ENCODE data around the gene RALB. TPM values are rescaled to one million over a fixed set of nuclear protein-coding genes. Genes with fewer than 3 reads are reported as not detected.

RALB gene
- polyA plus RNA-seq, 1 experiment = 69.6 TPM

- no peak for TF ChIP-seq CTCF (IDR thresholded peaks at IDR 0.05; ENCODE audit: low read depth, low read length)
- CTCF ChIA-PET = interaction anchor here (0.9 kb wide), 1 partner anchor 76 kb away, joined by 3 read pairs; no protein-coding TSS in a partner anchor
- H3K27ac ChIP-seq (ENCODE audit: low read depth, low read length) = no peak overlapping the region
- no peak for DNase-seq (ENCODE audit: low read depth, low spot score)
- POLR2A ChIA-PET = interaction anchor here (0.5 kb wide), 1 partner anchor 12 kb away, joined by 8 read pairs; no protein-coding TSS in a partner anchor
- H3K4me3 ChIP-seq (ENCODE audit: low read depth, low read length) = no peak overlapping the region
- no peaks in the 10 kb centered on the region for H3K27me3 ChIP-seq (ENCODE audit: control insufficient read depth, insufficient read depth, low read length)
- H3K9me3 ChIP-seq (ENCODE audit: control insufficient read depth, insufficient read depth, low read length) = no peaks in the 10 kb centered on the region
Measured at GRCh38 chr2:120236791-120237190, 15.9 kb upstream of the RALB start.

DNA sequence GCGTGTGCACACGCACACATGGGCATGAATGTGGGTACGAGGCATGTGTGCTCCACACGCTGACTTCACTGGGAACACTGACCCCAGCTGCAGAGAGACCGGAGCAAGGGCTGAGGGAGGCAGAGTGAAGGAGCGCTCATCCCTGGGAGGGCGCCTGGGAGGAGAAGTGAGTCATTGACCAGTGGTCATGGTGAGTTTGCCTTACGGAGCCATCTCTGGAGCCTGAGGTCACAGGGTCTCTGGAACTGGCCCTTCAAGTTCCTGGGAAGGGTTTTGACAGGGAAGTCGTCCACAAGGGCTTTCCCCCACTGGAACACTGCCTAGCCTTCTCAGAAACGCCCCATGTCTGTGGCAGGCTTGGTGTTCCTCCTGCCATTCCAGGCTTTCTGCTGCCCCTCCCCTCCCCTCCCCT lies 15.2 kb upstream of the RALB start:
- CTCF ChIA-PET = no interaction called here
- H3K27ac ChIP-seq (ENCODE audit: low read depth, low read length) = no peak overlapping the region
- no peaks in the 10 kb centered on the region for H3K27me3 ChIP-seq (ENCODE audit: control insufficient read depth, insufficient read depth, low read length)
- no peak overlapping the region for H3K4me3 ChIP-seq (ENCODE audit: low read depth, low read length)
- no peaks in the 10 kb centered on the region for H3K9me3 ChIP-seq (ENCODE audit: control insufficient read depth, insufficient read depth, low read length)
- POLR2A ChIA-PET = interaction anchor here (0.5 kb wide), 1 partner anchor 11 kb away, joined by 8 read pairs; no protein-coding TSS in a partner anchor
- TF ChIP-seq CTCF (IDR thresholded peaks at IDR 0.05; ENCODE audit: low read depth, low read length) = no peak
- DNase-seq (ENCODE audit: low read depth, low spot score) = no peak

- H3K27ac ChIP-seq (ENCODE audit: low read depth, low read length) = peak overlapping the region; percentile 22
- no peak for TF ChIP-seq CTCF (IDR thresholded peaks at IDR 0.05; ENCODE audit: low read depth, low read length)
- ChIA-PET POLR2A (interaction anchor here (1.1 to 1.4 kb wide), 2 partner anchors 13 to 321 kb away, joined by 3 to 9 read pairs; partner anchors contain the start of gene RALB), CTCF (interaction anchor here (0.6 to 1.1 kb wide), 2 partner anchors 13 to 741 kb away, joined by 3 to 4 read pairs; partner anchors contain the start of gene RALB)
- DNase-seq (ENCODE audit: low read depth, low spot score) = no peak
- no peaks in the 10 kb centered on the region for H3K27me3 ChIP-seq (ENCODE audit: control insufficient read depth, insufficient read depth, low read length)
- no peak overlapping the region for H3K4me3 ChIP-seq (ENCODE audit: low read depth, low read length)
- peaks cover 2% of the 10 kb centered on the region; the same call in 1 of the 2 replicates for H3K9me3 ChIP-seq (ENCODE audit: control insufficient read depth, insufficient read depth, low read length)
Measured at GRCh38 chr2:120238728-120239487, 13.7 kb upstream of the RALB start.

GRCh38 chr2:120239488-120240287 lies 13.0 kb upstream of the RALB start:
- ChIA-PET POLR2A (interaction anchor here (1.1 to 1.4 kb wide), 2 partner anchors 13 to 320 kb away, joined by 3 to 9 read pairs; partner anchors contain the start of gene RALB), CTCF (interaction anchor here (0.7 to 1.1 kb wide), 4 partner anchors 12 to 495 kb away, joined by 3 to 5 read pairs (median 4); partner anchors contain the start of gene RALB)
- Histone ChIP-seq H3K9me3 (ENCODE audit: control insufficient read depth, insufficient read depth, low read length) (peaks cover 6% of the 10 kb centered on the region; the same call in 1 of the 2 replicates), H3K4me3 (ENCODE audit: low read depth, low read length) (no peak overlapping the region), H3K27me3 (ENCODE audit: control insufficient read depth, insufficient read depth, low read length) (no peaks in the 10 kb centered on the region), H3K27ac (ENCODE audit: low read depth, low read length) (no peak overlapping the region)
- TF ChIP-seq CTCF (IDR thresholded peaks at IDR 0.05; ENCODE audit: low read depth, low read length) = no peak
- no peak for DNase-seq (ENCODE audit: low read depth, low spot score)

Measured in AG04450 (cell line).